ENCODE measurements around the gene NMU. TPM values are rescaled to one million over a fixed set of nuclear protein-coding genes. Genes with fewer than 3 reads are reported as not detected.
"Not testable (repeated sequence)": the region's sequence is repeated elsewhere in the genome, so short reads cannot be mapped to it uniquely, and the experiment has no call there.

The NMU gene
- polyA plus RNA-seq, 1 donor, result 1.3 TPM

- Histone ChIP-seq H3K9me3 (ENCODE audit: control insufficient read depth, low read depth, low read length) (no peaks in the 10 kb centered on the region), H3K27me3 (ENCODE audit: control insufficient read depth, insufficient read depth, low read length) (peaks cover 38% of the 10 kb centered on the region), H3K4me1 (ENCODE audit: control insufficient read depth, insufficient read depth, low read length) (peaks cover 13% of the 10 kb centered on the region), H3K27ac (ENCODE audit: low read length) (no peak overlapping the region), H3K36me3 (ENCODE audit: control insufficient read depth, insufficient read depth, low read length) (no peaks in the 10 kb centered on the region), H3K4me3 (ENCODE audit: low read length) (no peak overlapping the region)
- WGBS (ENCODE audit: insufficient coverage, low lambda C conversion rate), result no CpG with 5 or more reads among the region's 6 CpGs
- DNase-seq, result no peak
These were observed 2.2 kb downstream of the NMU start for GRCh38 chr4:55633903-55634302.

- WGBS (ENCODE audit: insufficient coverage, low lambda C conversion rate), result 83% methylated on average over 1 of the region's 2 CpGs
- Histone ChIP-seq H3K36me3 (ENCODE audit: control insufficient read depth, insufficient read depth, low read length) (no peaks in the 10 kb centered on the region), H3K9me3 (ENCODE audit: control insufficient read depth, low read depth, low read length) (no peaks in the 10 kb centered on the region), H3K27ac (ENCODE audit: low read length) (no peak overlapping the region), H3K4me1 (ENCODE audit: control insufficient read depth, insufficient read depth, low read length) (no peaks in the 10 kb centered on the region), H3K4me3 (ENCODE audit: low read length) (no peak overlapping the region), H3K27me3 (ENCODE audit: control insufficient read depth, insufficient read depth, low read length) (no peaks in the 10 kb centered on the region)
- DNase-seq, result no peak
These were observed 10.3 kb downstream of the NMU start for GRCh38 chr4:55625835-55626234.

- no CpG with 5 or more reads among the region's 1 CpG for WGBS (ENCODE audit: insufficient coverage, low lambda C conversion rate)
- H3K36me3 ChIP-seq (ENCODE audit: control insufficient read depth, insufficient read depth, low read length); H3K4me3 ChIP-seq (ENCODE audit: low read length); H3K27ac ChIP-seq (ENCODE audit: low read length); DNase-seq; H3K9me3 ChIP-seq (ENCODE audit: control insufficient read depth, low read depth, low read length); H3K27me3 ChIP-seq (ENCODE audit: control insufficient read depth, insufficient read depth, low read length); H3K4me1 ChIP-seq (ENCODE audit: control insufficient read depth, insufficient read depth, low read length): not testable (repeated sequence)
These were observed 12.0 kb downstream of the NMU start for GRCh38 chr4:55624063-55624462.

GRCh38 chr4:55618546-55619143 lies 17.5 kb downstream of the NMU start:
- no CpG with 5 or more reads among the region's 1 CpG for WGBS (ENCODE audit: insufficient coverage, low lambda C conversion rate)
- DNase-seq, result no peak

GRCh38 chr4:55617587-55618197 lies 18.4 kb downstream of the NMU start:
- no peak for DNase-seq
- Histone ChIP-seq H3K4me1 (ENCODE audit: control insufficient read depth, insufficient read depth, low read length) (no peaks in the 10 kb centered on the region), H3K9me3 (ENCODE audit: control insufficient read depth, low read depth, low read length) (no peaks in the 10 kb centered on the region), H3K36me3 (ENCODE audit: control insufficient read depth, insufficient read depth, low read length) (no peaks in the 10 kb centered on the region), H3K4me3 (ENCODE audit: low read length) (no peak overlapping the region), H3K27me3 (ENCODE audit: control insufficient read depth, insufficient read depth, low read length) (no peaks in the 10 kb centered on the region), H3K27ac (ENCODE audit: low read length) (no peak overlapping the region)
- no CpG with 5 or more reads among the region's 1 CpG for WGBS (ENCODE audit: insufficient coverage, low lambda C conversion rate)

More at GRCh38 chr4:55618546-55619143, 17.5 kb downstream of the NMU start:
- Histone ChIP-seq H3K27ac (ENCODE audit: low read length) (no peak overlapping the region), H3K4me1 (ENCODE audit: control insufficient read depth, insufficient read depth, low read length) (no peaks in the 10 kb centered on the region), H3K4me3 (ENCODE audit: low read length) (no peak overlapping the region), H3K27me3 (ENCODE audit: control insufficient read depth, insufficient read depth, low read length) (no peaks in the 10 kb centered on the region), H3K36me3 (ENCODE audit: control insufficient read depth, insufficient read depth, low read length) (no peaks in the 10 kb centered on the region), H3K9me3 (ENCODE audit: control insufficient read depth, low read depth, low read length) (no peaks in the 10 kb centered on the region)

- Histone ChIP-seq H3K27ac (ENCODE audit: low read length) (no peak overlapping the region), H3K4me3 (ENCODE audit: low read length) (no peak overlapping the region), H3K27me3 (ENCODE audit: control insufficient read depth, insufficient read depth, low read length) (no peaks in the 10 kb centered on the region), H3K9me3 (ENCODE audit: control insufficient read depth, low read depth, low read length) (no peaks in the 10 kb centered on the region), H3K4me1 (ENCODE audit: control insufficient read depth, insufficient read depth, low read length) (no peaks in the 10 kb centered on the region), H3K36me3 (ENCODE audit: control insufficient read depth, insufficient read depth, low read length) (no peaks in the 10 kb centered on the region)
- no peak for DNase-seq
- no CpG with 5 or more reads among the region's 3 CpGs for WGBS (ENCODE audit: insufficient coverage, low lambda C conversion rate)
These were observed 21.1 kb downstream of the NMU start for GRCh38 chr4:55615008-55615407.

- Histone ChIP-seq H3K4me1 (ENCODE audit: control insufficient read depth, insufficient read depth, low read length) (no peaks in the 10 kb centered on the region), H3K36me3 (ENCODE audit: control insufficient read depth, insufficient read depth, low read length) (no peaks in the 10 kb centered on the region), H3K4me3 (ENCODE audit: low read length) (no peak overlapping the region), H3K27me3 (ENCODE audit: control insufficient read depth, insufficient read depth, low read length) (no peaks in the 10 kb centered on the region), H3K9me3 (ENCODE audit: control insufficient read depth, low read depth, low read length) (no peaks in the 10 kb centered on the region), H3K27ac (ENCODE audit: low read length) (no peak overlapping the region)
- WGBS (ENCODE audit: insufficient coverage, low lambda C conversion rate), result no CpG with 5 or more reads among the region's 3 CpGs
- no peak for DNase-seq
These were observed 22.5 kb downstream of the NMU start for GRCh38 chr4:55613621-55614020.

GRCh38 chr4:55612341-55612740 lies 23.8 kb downstream of the NMU start:
- H3K36me3 ChIP-seq (ENCODE audit: control insufficient read depth, insufficient read depth, low read length), result no peaks in the 10 kb centered on the region
- H3K4me1 ChIP-seq (ENCODE audit: control insufficient read depth, insufficient read depth, low read length), result no peaks in the 10 kb centered on the region
- no peaks in the 10 kb centered on the region for H3K27me3 ChIP-seq (ENCODE audit: control insufficient read depth, insufficient read depth, low read length)
- H3K27ac ChIP-seq (ENCODE audit: low read length), result no peak overlapping the region
- H3K9me3 ChIP-seq (ENCODE audit: control insufficient read depth, low read depth, low read length), result no peaks in the 10 kb centered on the region
- 100% methylated on average over 1 of the region's 3 CpGs for WGBS (ENCODE audit: insufficient coverage, low lambda C conversion rate)
- DNase-seq, result no peak
- no peak overlapping the region for H3K4me3 ChIP-seq (ENCODE audit: low read length)

- DNase-seq, result no peak
- no peaks in the 10 kb centered on the region for H3K36me3 ChIP-seq (ENCODE audit: control insufficient read depth, insufficient read depth, low read length)
- no peaks in the 10 kb centered on the region for H3K9me3 ChIP-seq (ENCODE audit: control insufficient read depth, low read depth, low read length)
- 84% methylated on average over 2 of the region's 3 CpGs for WGBS (ENCODE audit: insufficient coverage, low lambda C conversion rate)
- no peak overlapping the region for H3K4me3 ChIP-seq (ENCODE audit: low read length)
- H3K27me3 ChIP-seq (ENCODE audit: control insufficient read depth, insufficient read depth, low read length), result no peaks in the 10 kb centered on the region
- no peaks in the 10 kb centered on the region for H3K4me1 ChIP-seq (ENCODE audit: control insufficient read depth, insufficient read depth, low read length)
- H3K27ac ChIP-seq (ENCODE audit: low read length), result no peak overlapping the region
These were observed 24.6 kb downstream of the NMU start for GRCh38 chr4:55611358-55612059.

- DNase-seq, result no peak
- Histone ChIP-seq H3K27me3 (ENCODE audit: control insufficient read depth, insufficient read depth, low read length) (no peaks in the 10 kb centered on the region), H3K36me3 (ENCODE audit: control insufficient read depth, insufficient read depth, low read length) (no peaks in the 10 kb centered on the region), H3K4me3 (ENCODE audit: low read length) (no peak overlapping the region), H3K9me3 (ENCODE audit: control insufficient read depth, low read depth, low read length) (no peaks in the 10 kb centered on the region), H3K27ac (ENCODE audit: low read length) (no peak overlapping the region), H3K4me1 (ENCODE audit: control insufficient read depth, insufficient read depth, low read length) (no peaks in the 10 kb centered on the region)
- WGBS (ENCODE audit: insufficient coverage, low lambda C conversion rate), result no CpG with 5 or more reads among the region's 2 CpGs
These were observed 25.7 kb downstream of the NMU start for GRCh38 chr4:55610381-55610780.

Measured in large intestine (tissue), 3 donors.